H1 (cell line): ENCODE results near the gene RAD51B.

Experiments
- BRCA1 ChIP-seq: IDR thresholded peaks from 2 replicates; pipeline ENCODE4 v1.6.1; 2012; ENCODE audit warnings: low read depth, low read length, improper control_type of control experiment
- CBX8 ChIP-seq: fragments of 300-800, 300-1000 bp; sonication (generic); IDR thresholded peaks from 2 replicates; pipeline ENCODE4 v1.7.1; 2016; ENCODE audit warnings: low read depth, low read length, borderline replicate concordance
- EGR1 ChIP-seq: IDR thresholded peaks from 2 replicates; pipeline ENCODE4 v1.6.1; 2011; ENCODE audit warnings: low read depth, low read length, borderline replicate concordance
- RAD21 ChIP-seq, 2 experiments: IDR thresholded peaks in 1 of 2; conservative IDR thresholded peaks in 1 of 2; 2 replicates each; pipeline ENCODE4 v1.6.1; 2011; ENCODE audit warnings: low read depth in 2 of 2, low read length in 2 of 2, improper control_type of control experiment in 1 of 2, inconsistent platforms in 1 of 2, mild to moderate bottlenecking in 1 of 2, moderate library complexity in 1 of 2
- SIX5 ChIP-seq: IDR thresholded peaks from 2 replicates; pipeline ENCODE4 v1.6.1; 2011; ENCODE audit warnings: mild to moderate bottlenecking, low read depth, low read length
- SP2 ChIP-seq: IDR thresholded peaks from 2 replicates; pipeline ENCODE4 v1.6.1; 2012; ENCODE audit warnings: mild to moderate bottlenecking, low read length, inconsistent platforms
- TF ChIP-seq, protein P1 (sequence below), 3 experiments: IDR thresholded peaks; 1 replicate in 2 of 3; 2 replicates in 1 of 3; pipeline versions ENCODE4 v1.5.1 to v1.6.1; 2011; ENCODE audit warnings: low read length in 3 of 3, mild to moderate bottlenecking in 3 of 3, inconsistent platforms in 2 of 3, low read depth in 1 of 3, moderate library complexity in 1 of 3; ENCODE audit not compliant: insufficient read depth in 1 of 3; ENCODE audit errors: control extremely low read depth in 1 of 3
- TF ChIP-seq, protein P2 (sequence below): IDR thresholded peaks from 2 replicates; pipeline ENCODE4 v1.6.1; 2012; ENCODE audit warnings: inconsistent platforms

DNA sequence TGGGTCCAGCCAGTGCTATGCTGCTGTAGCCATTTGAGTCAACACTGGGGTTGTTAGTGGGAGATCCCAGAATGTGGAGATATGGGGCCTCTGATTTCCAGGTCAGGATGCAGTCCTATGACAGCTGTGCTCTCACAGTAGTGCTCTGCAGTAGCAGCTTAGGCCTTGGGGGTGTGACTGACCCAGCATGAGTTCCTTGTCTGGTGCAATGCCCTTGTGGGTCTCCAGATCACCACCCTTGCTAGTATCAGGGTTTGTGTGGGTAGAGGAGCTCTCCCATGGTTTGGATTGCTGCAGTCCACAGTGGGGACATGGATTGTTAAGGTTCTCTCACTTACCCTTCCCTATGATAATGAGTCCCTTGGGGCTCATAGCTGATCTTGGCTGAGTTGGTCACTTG, 113.7 kb downstream of the RAD51B start:
- TF ChIP-seq, protein P1, sequence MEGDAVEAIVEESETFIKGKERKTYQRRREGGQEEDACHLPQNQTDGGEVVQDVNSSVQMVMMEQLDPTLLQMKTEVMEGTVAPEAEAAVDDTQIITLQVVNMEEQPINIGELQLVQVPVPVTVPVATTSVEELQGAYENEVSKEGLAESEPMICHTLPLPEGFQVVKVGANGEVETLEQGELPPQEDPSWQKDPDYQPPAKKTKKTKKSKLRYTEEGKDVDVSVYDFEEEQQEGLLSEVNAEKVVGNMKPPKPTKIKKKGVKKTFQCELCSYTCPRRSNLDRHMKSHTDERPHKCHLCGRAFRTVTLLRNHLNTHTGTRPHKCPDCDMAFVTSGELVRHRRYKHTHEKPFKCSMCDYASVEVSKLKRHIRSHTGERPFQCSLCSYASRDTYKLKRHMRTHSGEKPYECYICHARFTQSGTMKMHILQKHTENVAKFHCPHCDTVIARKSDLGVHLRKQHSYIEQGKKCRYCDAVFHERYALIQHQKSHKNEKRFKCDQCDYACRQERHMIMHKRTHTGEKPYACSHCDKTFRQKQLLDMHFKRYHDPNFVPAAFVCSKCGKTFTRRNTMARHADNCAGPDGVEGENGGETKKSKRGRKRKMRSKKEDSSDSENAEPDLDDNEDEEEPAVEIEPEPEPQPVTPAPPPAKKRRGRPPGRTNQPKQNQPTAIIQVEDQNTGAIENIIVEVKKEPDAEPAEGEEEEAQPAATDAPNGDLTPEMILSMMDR (IDR thresholded peaks at IDR 0.05; ENCODE audit: control extremely low read depth in 1 of 3, insufficient read depth in 1 of 3, low read depth in 1 of 3, low read length in 3 of 3) = no peak
- TF ChIP-seq CBX8 (no peak), BRCA1 (no peak), SP2 (no peak), RAD21 (IDR thresholded peaks at IDR 0.05 in 1 of 2, conservative IDR thresholded peaks at IDR 0.05 in 1 of 2; ENCODE audit: low read depth in 2 of 2, low read length in 2 of 2) (no peak), EGR1 (no peak), SIX5 (no peak)
- TF ChIP-seq, protein P2, sequence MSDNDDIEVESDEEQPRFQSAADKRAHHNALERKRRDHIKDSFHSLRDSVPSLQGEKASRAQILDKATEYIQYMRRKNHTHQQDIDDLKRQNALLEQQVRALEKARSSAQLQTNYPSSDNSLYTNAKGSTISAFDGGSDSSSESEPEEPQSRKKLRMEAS = no peak
